HepG2 (cell line): Measurements from ENCODE around the gene ZBTB22. TPM values are rescaled to one million over a fixed set of nuclear protein-coding genes. Genes with fewer than 3 reads are reported as not detected.
A peak's percentile ranks its signal among the peaks of the same experiment; 100 is the strongest.

ENCODE experiments used
- ATAC-seq: fragments of 200-7000 bp; cut with Tn5 transposase; 3 replicates; pipeline ENCODE4 v1.9.1; 2020; ENCODE audit warnings: mild to moderate bottlenecking, moderate library complexity
- BruUV-seq: library from RNA; stranded (reverse); fragments of 400-500 nt; replicated peaks from 2 replicates; lab custom pipeline; 2021; lab: Mats Ljungman, UMichigan
- CTCF ChIA-PET: fragments of 300-600 bp; formaldehyde crosslinking; extraction: SDS; loops from one replicate; lab custom pipeline; 2021; ENCODE audit warnings: low total read pairs, inconsistent platforms, low intra/inter-chr PET ratio; lab: Yijun Ruan, JAX
- POLR2A ChIA-PET: fragments of 350-600 bp; sonication (Branson Sonifier 250); formaldehyde crosslinking; loops from one replicate; lab custom pipeline; 2020; ENCODE audit warnings: antibody characterized with exemption, inconsistent platforms; lab: Yijun Ruan, JAX
- DNase-seq: peaks from one replicate; pipeline ENCODE4 v3.0.0-alpha.2; 2015; ENCODE audit warnings: low spot score
- FAIRE-seq: peaks from 3 replicates; lab custom pipeline; 2011; peaks lifted over from hg19 to GRCh38; lab: Jason Lieb, UNC
- H2AFZ ChIP-seq: one replicate; pipeline ENCODE4 v1.6.1; 2011; ENCODE audit warnings: low read length, inconsistent platforms
- H3K27ac ChIP-seq: fragments of 300-600 bp; 3 replicates; pipeline ENCODE4 v1.8.0; 2011; ENCODE audit warnings: mixed run types, mild to moderate bottlenecking, mixed read lengths, low read length, inconsistent platforms; ENCODE audit not compliant: insufficient read depth; ENCODE audit errors: extremely low read length
- H3K27me3 ChIP-seq, 2 experiments: fragments of 200-600 bp in 1 of 2; 2 replicates in 1 of 2; 3 replicates in 1 of 2; pipeline versions ENCODE4 v1.6.0 to v1.8.0; 2011; ENCODE audit warnings: low read length in 2 of 2, mild to moderate bottlenecking in 2 of 2, moderate library complexity in 2 of 2, inconsistent platforms in 1 of 2; ENCODE audit not compliant: insufficient read depth in 2 of 2, control insufficient read depth in 1 of 2
- H3K36me3 ChIP-seq, 2 experiments: fragments of 200-600 bp in 1 of 2; replicated peaks in 1 of 2; 2 replicates in 1 of 2; 3 replicates in 1 of 2; pipeline versions ENCODE4 v1.5.1 to v1.8.0; 2011; ENCODE audit warnings: low read length in 2 of 2, inconsistent platforms in 1 of 2; ENCODE audit not compliant: insufficient read depth in 2 of 2, control insufficient read depth in 1 of 2
- H3K4me1 ChIP-seq: 2 replicates; pipeline ENCODE4 v1.5.1; 2012; ENCODE audit warnings: low read length, inconsistent platforms; ENCODE audit not compliant: insufficient read depth
- H3K4me2 ChIP-seq: 2 replicates; pipeline ENCODE4 v1.6.0; 2011; ENCODE audit warnings: low read depth, low read length, inconsistent platforms
- H3K4me3 ChIP-seq, 3 experiments: fragments of 200-600 bp in 1 of 3; sonication (generic), shearing (Covaris generic) in 1 of 3; replicated peaks in 1 of 3; 2 replicates each; pipeline ENCODE4 v1.5.1; 2011 to 2016; ENCODE audit warnings: low read length in 3 of 3, inconsistent platforms in 2 of 3, low read depth in 2 of 3, mild to moderate bottlenecking in 2 of 3, control low read depth in 1 of 3, mixed read lengths in 1 of 3; ENCODE audit not compliant: insufficient read depth in 1 of 3
- H3K79me2 ChIP-seq: one replicate; pipeline ENCODE4 v1.6.1; 2011; ENCODE audit warnings: low read length, inconsistent platforms; ENCODE audit not compliant: insufficient read depth
- H3K9ac ChIP-seq: 2 replicates; pipeline ENCODE4 v1.6.0; 2011; ENCODE audit warnings: mild to moderate bottlenecking, low read depth, low read length, inconsistent platforms; ENCODE audit not compliant: insufficient read depth
- H3K9me3 ChIP-seq: 2 replicates; pipeline ENCODE4 v1.5.1; 2012; ENCODE audit warnings: mild to moderate bottlenecking, low read length
- H4K20me1 ChIP-seq: 2 replicates; pipeline ENCODE4 v1.6.0; 2011; ENCODE audit warnings: inconsistent platforms, mild to moderate bottlenecking, low read length, moderate library complexity; ENCODE audit not compliant: insufficient read depth
- AGO2 ChIP-seq: fragments of 200-400 bp; formaldehyde crosslinking; optimal IDR thresholded peaks from 2 replicates; pipeline ENCODE3; 2017; ENCODE audit warnings: mild to moderate bottlenecking, low read depth, low read length, moderate library complexity
- BHLHE40 ChIP-seq: IDR thresholded peaks from 2 replicates; pipeline ENCODE4 v1.6.1; 2011; ENCODE audit warnings: low read length, improper control_type of control experiment
- NONO ChIP-seq, 2 experiments: fragments of 450-650 bp in 1 of 2; sonication (generic) in 1 of 2; formaldehyde crosslinking in 1 of 2; IDR thresholded peaks in 1 of 2; conservative IDR thresholded peaks in 1 of 2; 2 replicates each; pipeline versions ENCODE4 v1.6.1 to v1.8.0; 2017 to 2022; ENCODE audit warnings: mild to moderate bottlenecking in 1 of 2, missing genetic modification reagents in 1 of 2, moderate library complexity in 1 of 2
- ZNF33B ChIP-seq: sonication (generic); formaldehyde crosslinking; IDR thresholded peaks from 2 replicates; pipeline ENCODE4 v1.5.1; 2020; ENCODE audit warnings: mild to moderate bottlenecking, missing genetic modification reagents
- WGBS: methylation state at CpG from one replicate; pipeline ENCODE4 v1.1.6; 2017; ENCODE audit warnings: low lambda C conversion rate; 5-methylcytosine and 5-hydroxymethylcytosine counted together
- in situ Hi-C: cut with HindIII; loops from 2 replicates; pipeline ENCODE4 v1.10.0; 2017; ENCODE audit warnings: low pct_unique_long_range_greater_than_20kb; ENCODE audit not compliant: extremely low pct_ligation_motif_present
- intact Hi-C: fragments of 100-400 bp; cut with micrococcal nuclease; formaldehyde crosslinking; loops from one replicate; pipeline ENCODE4 v1.10.0; 2022; ENCODE audit not compliant: unreplicated experiment
- polyA plus RNA-seq, 8 experiments: library from polyadenylated mRNA; depleted of rRNA in 3 of 8; stranded (reverse) in 7 of 8; unstranded in 1 of 8; fragments of >200 nt; fragmentation: Illumina TruSeq in 4 of 8; extraction: Trizol in 4 of 8; gene quantifications; 2 replicates each; pipeline versions ENCODE4 v1.2.1 to v1.2.3, GENCODE V29; 2011 to 2016; ENCODE audit warnings: low read depth in 4 of 8, missing spikeins in 1 of 8, mixed read lengths in 1 of 8; ENCODE audit not compliant: insufficient read depth in 1 of 8
- total RNA-seq, 5 experiments: library from RNA; depleted of rRNA; stranded (reverse); fragments of >200 nt; fragmentation: Illumina TruSeq; extraction: Trizol; gene quantifications; 2 replicates each; pipeline ENCODE4 v1.2.3, GENCODE V29; 2016; ENCODE audit warnings: low read depth in 1 of 5
- TF ChIP-seq, protein P1 (sequence below): IDR thresholded peaks from 2 replicates; pipeline ENCODE4 v1.6.1; 2016; ENCODE audit warnings: mild to moderate bottlenecking, missing biosample characterization, missing genetic modification reagents
- TF ChIP-seq, protein P2 (sequence below): sonication (generic); formaldehyde crosslinking; IDR thresholded peaks from 2 replicates; pipeline ENCODE4 v1.8.0; 2022; ENCODE audit warnings: missing genetic modification reagents, mild to moderate bottlenecking, moderate library complexity, borderline replicate concordance

Gene ZBTB22
- total and polyA plus RNA-seq, 2 of the 13 experiments (the other 11 are each of a cell fraction or from before 2014, with no cell fraction given) = 8.0 to 10.6 TPM

DNA sequence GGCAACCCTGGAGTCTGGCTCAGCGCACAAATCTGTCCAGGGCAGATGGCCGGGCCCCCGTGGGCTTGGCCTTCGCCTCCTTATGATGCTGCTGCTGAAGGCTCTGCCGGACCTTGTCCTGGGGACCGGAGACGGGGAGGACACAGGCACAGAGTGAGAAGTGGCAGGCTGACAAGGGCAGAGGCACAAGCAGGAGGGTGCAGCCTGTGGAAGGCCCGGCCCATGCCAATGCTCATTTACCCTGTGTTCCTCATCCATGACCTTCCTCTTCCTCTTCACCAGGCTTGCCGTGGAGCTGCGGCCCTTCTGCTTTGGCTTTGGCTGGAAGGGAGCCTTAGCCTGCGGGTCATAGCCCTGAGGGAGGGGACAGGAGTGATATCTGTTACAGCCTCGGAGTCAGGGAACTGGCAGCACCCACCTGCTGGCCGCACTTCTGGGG lies 38.3 kb downstream of the ZBTB22 start:
- H3K9ac ChIP-seq = no peak overlapping the region
- CTCF ChIA-PET = interaction anchor here (0.9 to 3.2 kb wide), 6 partner anchors 8 to 146 kb away, joined by 3 to 52 read pairs (median 10); partner anchors contain the start of genes RGL2 and VPS52
- no TSS peak for BruUV-seq
- no peaks in the 10 kb centered on the region for H3K27me3 ChIP-seq
- TF ChIP-seq BHLHE40 = no peak
- no peak for TF ChIP-seq ZNF33B (CRISPR knock-in tag)
- peak; percentile 65 for TF ChIP-seq AGO2
- TF ChIP-seq, protein P1, sequence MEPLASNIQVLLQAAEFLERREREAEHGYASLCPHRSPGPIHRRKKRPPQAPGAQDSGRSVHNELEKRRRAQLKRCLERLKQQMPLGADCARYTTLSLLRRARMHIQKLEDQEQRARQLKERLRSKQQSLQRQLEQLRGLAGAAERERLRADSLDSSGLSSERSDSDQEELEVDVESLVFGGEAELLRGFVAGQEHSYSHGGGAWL (CRISPR knock-in tag) = no peak
- no peak for TF ChIP-seq NONO (IDR thresholded peaks at IDR 0.05)
- TF ChIP-seq NONO (CRISPR knock-in tag; conservative IDR thresholded peaks at IDR 0.05) = no peak
- TF ChIP-seq, protein P2, sequence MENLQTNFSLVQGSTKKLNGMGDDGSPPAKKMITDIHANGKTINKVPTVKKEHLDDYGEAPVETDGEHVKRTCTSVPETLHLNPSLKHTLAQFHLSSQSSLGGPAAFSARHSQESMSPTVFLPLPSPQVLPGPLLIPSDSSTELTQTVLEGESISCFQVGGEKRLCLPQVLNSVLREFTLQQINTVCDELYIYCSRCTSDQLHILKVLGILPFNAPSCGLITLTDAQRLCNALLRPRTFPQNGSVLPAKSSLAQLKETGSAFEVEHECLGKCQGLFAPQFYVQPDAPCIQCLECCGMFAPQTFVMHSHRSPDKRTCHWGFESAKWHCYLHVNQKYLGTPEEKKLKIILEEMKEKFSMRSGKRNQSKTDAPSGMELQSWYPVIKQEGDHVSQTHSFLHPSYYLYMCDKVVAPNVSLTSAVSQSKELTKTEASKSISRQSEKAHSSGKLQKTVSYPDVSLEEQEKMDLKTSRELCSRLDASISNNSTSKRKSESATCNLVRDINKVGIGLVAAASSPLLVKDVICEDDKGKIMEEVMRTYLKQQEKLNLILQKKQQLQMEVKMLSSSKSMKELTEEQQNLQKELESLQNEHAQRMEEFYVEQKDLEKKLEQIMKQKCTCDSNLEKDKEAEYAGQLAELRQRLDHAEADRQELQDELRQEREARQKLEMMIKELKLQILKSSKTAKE = no peak
- H3K4me2 ChIP-seq = no peak overlapping the region
- no peak overlapping the region for H3K4me3 ChIP-seq
- DNase-seq = no peak
- no peaks in the 10 kb centered on the region for H3K9me3 ChIP-seq
- in situ Hi-C loops (loop anchor here (25.0 kb wide), 1 partner anchor 133 kb away; the partner anchor contains the start of genes CUTA, PHF1 and SYNGAP1), intact Hi-C loops (no loop called here)
- H3K79me2 ChIP-seq = peaks cover 12% of the 10 kb centered on the region
- H2AFZ ChIP-seq = no peak overlapping the region
- peak; percentile 0; the same call in 1 of the 3 replicates for ATAC-seq
- WGBS = 95% methylated on average over 13 of the region's 13 CpGs
- H4K20me1 ChIP-seq = peaks cover 19% of the 10 kb centered on the region
- FAIRE-seq = no peak
- POLR2A ChIA-PET = interaction anchor here (1.0 to 3.5 kb wide), 4 partner anchors 18 to 30 kb away, joined by 3 to 17 read pairs (median 8); partner anchors contain the start of gene RGL2
- H3K4me1 ChIP-seq = peaks cover 15% of the 10 kb centered on the region
- H3K27ac ChIP-seq = no peak overlapping the region
- H3K36me3 ChIP-seq = peaks cover 16 to 62% of the 10 kb centered on the region in 2 experiments
